Liver (tissue), 9 donors: ENCODE results near the gene USP11. TPM values are rescaled to one million over a fixed set of nuclear protein-coding genes. Genes with fewer than 3 reads are reported as not detected.

Experiments used
- DNase-seq: peaks from one replicate; pipeline ENCODE4 v3.0.0-alpha.2; 2017; ENCODE audit warnings: low spot score
- H3K27ac ChIP-seq, 2 donors: one replicate each; pipeline ENCODE4 v1.7.0; 2013; ENCODE audit warnings: inconsistent platforms in 2 of 2, low read length in 2 of 2, control low read depth in 1 of 2, low read depth in 1 of 2, mild to moderate bottlenecking in 1 of 2
- H3K27me3 ChIP-seq, 4 donors: one replicate each; pipeline versions ENCODE4 v1.6.1 to v1.7.0; 2013; ENCODE audit warnings: low read length in 3 of 4, inconsistent platforms in 1 of 4, mild to moderate bottlenecking in 1 of 4, moderate library complexity in 1 of 4; ENCODE audit not compliant: control insufficient read depth in 4 of 4, insufficient read depth in 4 of 4
- H3K36me3 ChIP-seq, 4 donors: one replicate each; pipeline versions ENCODE4 v1.6.1 to v1.7.0; 2013; ENCODE audit warnings: low read length in 3 of 4, mild to moderate bottlenecking in 3 of 4, low read depth in 1 of 4, moderate library complexity in 1 of 4; ENCODE audit not compliant: control insufficient read depth in 4 of 4, insufficient read depth in 3 of 4
- H3K4me1 ChIP-seq, 4 donors: one replicate each; pipeline versions ENCODE4 v1.6.1 to v1.7.0; 2013; ENCODE audit warnings: low read length in 3 of 4, mild to moderate bottlenecking in 3 of 4, moderate library complexity in 1 of 4; ENCODE audit not compliant: control insufficient read depth in 4 of 4, insufficient read depth in 4 of 4
- H3K4me3 ChIP-seq, 3 donors: one replicate each; pipeline versions ENCODE4 v1.6.1 to v1.7.0; 2013; ENCODE audit warnings: low read length in 3 of 3, control low read depth in 1 of 3, low read depth in 1 of 3, mild to moderate bottlenecking in 1 of 3
- H3K9ac ChIP-seq, 2 donors: one replicate each; pipeline ENCODE4 v1.7.0; 2013; ENCODE audit warnings: low read length in 2 of 2, mild to moderate bottlenecking in 2 of 2, moderate library complexity in 2 of 2, control low read depth in 1 of 2, low read depth in 1 of 2
- H3K9me3 ChIP-seq, 4 donors: one replicate each; pipeline versions ENCODE4 v1.6.1 to v1.7.0; 2013; ENCODE audit warnings: low read length in 3 of 4; ENCODE audit not compliant: control insufficient read depth in 4 of 4
- ATF3 ChIP-seq: IDR thresholded peaks from 2 replicates; pipeline ENCODE4 v1.6.1; 2016; ENCODE audit warnings: antibody characterized with exemption
- CTCF ChIP-seq: fragments of 150-350 bp; IDR thresholded peaks from 2 replicates; pipeline ENCODE4 v1.5.1; 2017; ENCODE audit warnings: improper control_type of control experiment, low read depth, low read length; ENCODE audit not compliant: missing input control
- EGR1 ChIP-seq, 2 donors: IDR thresholded peaks; 2 replicates each; pipeline ENCODE4 v1.6.1; 2016 to 2018; ENCODE audit warnings: antibody characterized with exemption in 2 of 2, low read depth in 2 of 2
- FOXA1 ChIP-seq: IDR thresholded peaks from 2 replicates; pipeline ENCODE4 v1.6.1; 2016; ENCODE audit warnings: antibody characterized with exemption
- FOXA2 ChIP-seq: IDR thresholded peaks from 2 replicates; pipeline ENCODE4 v1.6.1; 2016; ENCODE audit warnings: antibody characterized with exemption
- HNF4A ChIP-seq, 2 donors: conservative IDR thresholded peaks; 2 replicates each; pipeline ENCODE4 v1.6.1; 2016; ENCODE audit warnings: antibody characterized with exemption in 2 of 2, mild to moderate bottlenecking in 2 of 2
- HNF4G ChIP-seq: IDR thresholded peaks from 2 replicates; pipeline ENCODE4 v1.6.1; 2016; ENCODE audit warnings: antibody characterized with exemption
- JUND ChIP-seq, 2 donors: IDR thresholded peaks; 2 replicates each; pipeline ENCODE4 v1.6.1; 2016; ENCODE audit warnings: antibody characterized with exemption in 2 of 2
- MAX ChIP-seq: IDR thresholded peaks from 2 replicates; pipeline ENCODE4 v1.6.1; 2016; ENCODE audit warnings: antibody characterized with exemption
- NR2F2 ChIP-seq: IDR thresholded peaks from 2 replicates; pipeline ENCODE4 v1.6.1; 2016; ENCODE audit warnings: antibody characterized with exemption
- RAD21 ChIP-seq, 2 donors: IDR thresholded peaks; 2 replicates each; pipeline ENCODE4 v1.6.1; 2016; ENCODE audit warnings: antibody characterized with exemption in 2 of 2, mild to moderate bottlenecking in 2 of 2
- RXRA ChIP-seq, 2 donors: IDR thresholded peaks; 2 replicates each; pipeline ENCODE4 v1.6.1; 2017 to 2018; ENCODE audit warnings: antibody characterized with exemption in 2 of 2, mild to moderate bottlenecking in 1 of 2
- TAF1 ChIP-seq: conservative IDR thresholded peaks from 2 replicates; pipeline ENCODE4 v1.6.1; 2016; ENCODE audit warnings: antibody characterized with exemption, mild to moderate bottlenecking
- YY1 ChIP-seq: IDR thresholded peaks from 2 replicates; pipeline ENCODE4 v1.6.1; 2016; ENCODE audit warnings: antibody characterized with exemption, mild to moderate bottlenecking
- ZBTB33 ChIP-seq: IDR thresholded peaks from 2 replicates; pipeline ENCODE4 v1.6.1; 2016; ENCODE audit warnings: antibody characterized with exemption
- WGBS: extraction: QIAGEN DNeasy Blood & Tissue Kit; methylation state at CpG from one replicate; pipeline ENCODE4 v1.1.7; 2013; 5-methylcytosine and 5-hydroxymethylcytosine counted together
- polyA plus RNA-seq, 2 donors: library from polyadenylated mRNA; stranded (reverse) in 1 of 2; unstranded in 1 of 2; fragments of 200-250 nt in 1 of 2; fragments of >200 nt in 1 of 2; fragmentation: Nextera tagmentation in 1 of 2; extraction: Ambion mirVana in 1 of 2; gene quantifications; one replicate each; pipeline versions ENCODE4 v1.2.1 to v1.2.3, GENCODE V29; 2013 to 2015
- total RNA-seq, 2 donors: library from RNA; depleted of rRNA; stranded (reverse); fragments of >200 nt; gene quantifications; one replicate each; pipeline ENCODE4 v1.2.3, GENCODE V29; 2014
- donor health status: healthy.
- donor health status: healthy.
- donor health status: healthy.
- donor health status: healthy.
- donor health status: healthy.

Gene USP11
- total and polyA plus RNA-seq, 4 donors: 9.6 to 24.3 (median 11.1) TPM

- DNase-seq: no peak
- Histone ChIP-seq H3K4me3 (no peak overlapping the region), H3K4me1 (no peaks in the 10 kb centered on the region), H3K27ac (no peak overlapping the region), H3K9ac (no peak overlapping the region), H3K9me3 (no peaks in the 10 kb centered on the region), H3K27me3 (peaks cover 0 to 1% (median 0%) of the 10 kb centered on the region in 4 donors), H3K36me3 (no peaks in the 10 kb centered on the region)
- no peak for TF ChIP-seq JUND (IDR thresholded peaks at IDR 0.05)
- TF ChIP-seq YY1: no peak
- no peak for TF ChIP-seq CTCF
- TF ChIP-seq MAX: no peak
- TF ChIP-seq FOXA1: no peak
- 87% methylated on average over 7 of the region's 7 CpGs for WGBS
Observed at GRCh38 chrX:47266643-47267042, 33.8 kb downstream of the USP11 start.

- no peak for DNase-seq
- no peak overlapping the region for H3K9ac ChIP-seq
- no peaks in the 10 kb centered on the region for H3K4me1 ChIP-seq
- H3K4me3 ChIP-seq: no peak overlapping the region
- H3K9me3 ChIP-seq: no peaks in the 10 kb centered on the region
- no peak for TF ChIP-seq NR2F2
- no peak for TF ChIP-seq RAD21 (IDR thresholded peaks at IDR 0.05)
- TF ChIP-seq JUND (IDR thresholded peaks at IDR 0.05): no peak
- no peak for TF ChIP-seq EGR1 (IDR thresholded peaks at IDR 0.05; ENCODE audit: low read depth in 2 of 2)
- TF ChIP-seq HNF4A (conservative IDR thresholded peaks at IDR 0.05): no peak
- TF ChIP-seq YY1: no peak
- TF ChIP-seq ATF3: no peak
- TF ChIP-seq ZBTB33: no peak
- TF ChIP-seq RXRA (IDR thresholded peaks at IDR 0.05): no peak
- TF ChIP-seq MAX: no peak
- TF ChIP-seq TAF1: no peak
- TF ChIP-seq HNF4G: no peak
- no peaks in the 10 kb centered on the region for H3K27me3 ChIP-seq
- 79% methylated on average over 2 of the region's 2 CpGs for WGBS
- H3K36me3 ChIP-seq: no peaks in the 10 kb centered on the region
- no peak overlapping the region for H3K27ac ChIP-seq
Observed at GRCh38 chrX:47272013-47272408, 39.2 kb downstream of the USP11 start.

- Histone ChIP-seq H3K27me3 (no peaks in the 10 kb centered on the region), H3K4me1 (no peaks in the 10 kb centered on the region), H3K4me3 (no peak overlapping the region), H3K9me3 (no peaks in the 10 kb centered on the region), H3K27ac (no peak overlapping the region), H3K9ac (no peak overlapping the region), H3K36me3 (no peaks in the 10 kb centered on the region)
- no peak for DNase-seq
- 84% methylated on average over 7 of the region's 7 CpGs for WGBS
- no peak for TF ChIP-seq FOXA1
- TF ChIP-seq RAD21 (IDR thresholded peaks at IDR 0.05): no peak
- TF ChIP-seq FOXA2: no peak
- no peak for TF ChIP-seq NR2F2
Observed at GRCh38 chrX:47273011-47273730, 40.4 kb downstream of the USP11 start.
